Skeletal muscle satellite cell (primary cell): ENCODE results near the gene HSPB1.
"Not testable (repeated sequence)": the region's sequence is repeated elsewhere in the genome, so short reads cannot be mapped to it uniquely, and the experiment has no call there.

ENCODE experiments used
- H3K27me3 ChIP-seq: 2 replicates; pipeline ENCODE4 v1.7.0; 2013; ENCODE audit warnings: low read length; ENCODE audit not compliant: control insufficient read depth, insufficient read depth
- H3K36me3 ChIP-seq: 2 replicates; pipeline ENCODE4 v1.7.0; 2013; ENCODE audit warnings: mild to moderate bottlenecking, control low read depth, low read length; ENCODE audit not compliant: insufficient read depth
- H3K4me1 ChIP-seq: 2 replicates; pipeline ENCODE4 v1.7.0; 2013; ENCODE audit warnings: low read length; ENCODE audit not compliant: control insufficient read depth, insufficient read depth
- H3K4me2 ChIP-seq: 2 replicates; pipeline ENCODE4 v1.7.0; 2013; ENCODE audit warnings: mild to moderate bottlenecking, low read length
- H3K4me3 ChIP-seq: 2 replicates; pipeline ENCODE4 v1.7.0; 2013; ENCODE audit warnings: low read length
- H3K9ac ChIP-seq: 2 replicates; pipeline ENCODE4 v1.7.0; 2013; ENCODE audit warnings: mild to moderate bottlenecking, low read depth, low read length, moderate library complexity
- H3K9me3 ChIP-seq: replicated peaks from 2 replicates; pipeline ENCODE4 v1.7.0; 2013; ENCODE audit warnings: mild to moderate bottlenecking, control low read depth, low read length

HSPB1 gene

GRCh38 chr7:76327610-76328009 is 25.1 kb downstream of the HSPB1 start:
- peaks cover 61% of the 10 kb centered on the region for H3K36me3 ChIP-seq
- H3K9ac ChIP-seq: no peak overlapping the region
- no peak overlapping the region for H3K4me3 ChIP-seq
- no peak overlapping the region for H3K4me2 ChIP-seq
- peaks cover 18% of the 10 kb centered on the region for H3K4me1 ChIP-seq
- H3K9me3 ChIP-seq: no peaks in the 10 kb centered on the region
- no peaks in the 10 kb centered on the region for H3K27me3 ChIP-seq

GRCh38 chr7:76328389-76328788 is 25.9 kb downstream of the HSPB1 start:
- no peaks in the 10 kb centered on the region for H3K27me3 ChIP-seq
- no peaks in the 10 kb centered on the region for H3K9me3 ChIP-seq
- no peak overlapping the region for H3K4me2 ChIP-seq
- peaks cover 61% of the 10 kb centered on the region for H3K36me3 ChIP-seq
- no peak overlapping the region for H3K4me3 ChIP-seq
- no peak overlapping the region for H3K9ac ChIP-seq
- peaks cover 13% of the 10 kb centered on the region for H3K4me1 ChIP-seq

- no peak overlapping the region for H3K9ac ChIP-seq
- no peak overlapping the region for H3K4me3 ChIP-seq
- no peaks in the 10 kb centered on the region for H3K27me3 ChIP-seq
- no peak overlapping the region for H3K4me2 ChIP-seq
- peaks cover 68% of the 10 kb centered on the region for H3K36me3 ChIP-seq
- no peaks in the 10 kb centered on the region for H3K9me3 ChIP-seq
- peaks cover 18% of the 10 kb centered on the region for H3K4me1 ChIP-seq
These were observed 27.0 kb downstream of the HSPB1 start for GRCh38 chr7:76329479-76329878.

GRCh38 chr7:76330261-76330660 is 27.8 kb downstream of the HSPB1 start:
- Histone ChIP-seq H3K9ac (no peak overlapping the region), H3K36me3 (peaks cover 65% of the 10 kb centered on the region), H3K27me3 (no peaks in the 10 kb centered on the region), H3K4me3 (no peak overlapping the region), H3K4me1 (peaks cover 18% of the 10 kb centered on the region), H3K9me3 (no peaks in the 10 kb centered on the region), H3K4me2 (no peak overlapping the region)

GRCh38 chr7:76330673-76331072 is 28.2 kb downstream of the HSPB1 start:
- peaks cover 18% of the 10 kb centered on the region for H3K4me1 ChIP-seq
- H3K36me3 ChIP-seq: peaks cover 65% of the 10 kb centered on the region
- no peaks in the 10 kb centered on the region for H3K27me3 ChIP-seq
- no peak overlapping the region for H3K4me3 ChIP-seq
- H3K4me2 ChIP-seq: no peak overlapping the region
- no peaks in the 10 kb centered on the region for H3K9me3 ChIP-seq
- H3K9ac ChIP-seq: no peak overlapping the region

- Histone ChIP-seq H3K4me3 (no peak overlapping the region), H3K4me2 (no peak overlapping the region), H3K9me3 (no peaks in the 10 kb centered on the region), H3K9ac (no peak overlapping the region), H3K27me3 (no peaks in the 10 kb centered on the region), H3K4me1 (peaks cover 11% of the 10 kb centered on the region), H3K36me3 (peaks cover 63% of the 10 kb centered on the region)
These were observed 29.6 kb downstream of the HSPB1 start for GRCh38 chr7:76332078-76332477.

DNA sequence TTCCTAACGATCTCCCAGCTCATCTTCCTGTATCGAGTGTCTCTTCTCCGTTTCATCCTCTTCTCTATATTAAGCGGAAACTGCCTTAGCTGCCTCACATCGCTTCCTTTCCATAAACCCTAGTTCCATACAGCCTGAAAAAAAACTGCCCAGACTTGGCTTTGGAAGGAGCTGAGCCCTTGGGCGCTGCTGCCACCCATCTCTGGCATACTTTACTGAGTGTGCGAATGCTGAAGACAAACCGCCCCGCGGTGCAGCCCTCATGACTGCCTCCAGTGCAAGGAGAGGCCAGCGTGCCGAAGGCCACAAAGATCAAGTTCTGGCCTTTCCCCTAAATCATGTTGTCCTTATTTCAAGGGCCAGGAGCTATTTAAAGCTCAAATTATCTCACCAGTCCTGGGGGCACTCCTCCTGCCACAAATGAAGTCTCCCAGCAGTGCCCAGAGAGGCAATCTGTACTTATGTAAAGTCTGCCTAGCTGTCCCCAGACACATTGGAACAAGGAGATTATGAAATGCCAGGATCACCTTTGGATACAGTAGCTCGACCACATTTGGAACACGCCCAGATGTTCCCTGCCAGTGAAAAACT is 31.1 kb downstream of the HSPB1 start:
- Histone ChIP-seq H3K9me3 (no peaks in the 10 kb centered on the region), H3K4me3 (no peak overlapping the region), H3K4me2 (no peak overlapping the region), H3K36me3 (peaks cover 62% of the 10 kb centered on the region), H3K27me3 (no peaks in the 10 kb centered on the region), H3K9ac (no peak overlapping the region), H3K4me1 (peaks cover 16% of the 10 kb centered on the region)

GRCh38 chr7:76334320-76334967 is 32.0 kb downstream of the HSPB1 start:
- Histone ChIP-seq H3K36me3 (peaks cover 58% of the 10 kb centered on the region), H3K9me3 (no peaks in the 10 kb centered on the region), H3K9ac (no peak overlapping the region), H3K4me3 (no peak overlapping the region), H3K27me3 (no peaks in the 10 kb centered on the region), H3K4me2 (no peak overlapping the region), H3K4me1 (peaks cover 19% of the 10 kb centered on the region)

GRCh38 chr7:76335417-76335816 is 32.9 kb downstream of the HSPB1 start:
- not testable (repeated sequence) for H3K4me2 ChIP-seq, H3K9me3 ChIP-seq, H3K4me3 ChIP-seq, H3K9ac ChIP-seq, H3K27me3 ChIP-seq
- Histone ChIP-seq H3K36me3 (peaks cover 55% of the 10 kb centered on the region), H3K4me1 (peaks cover 25% of the 10 kb centered on the region)

DNA sequence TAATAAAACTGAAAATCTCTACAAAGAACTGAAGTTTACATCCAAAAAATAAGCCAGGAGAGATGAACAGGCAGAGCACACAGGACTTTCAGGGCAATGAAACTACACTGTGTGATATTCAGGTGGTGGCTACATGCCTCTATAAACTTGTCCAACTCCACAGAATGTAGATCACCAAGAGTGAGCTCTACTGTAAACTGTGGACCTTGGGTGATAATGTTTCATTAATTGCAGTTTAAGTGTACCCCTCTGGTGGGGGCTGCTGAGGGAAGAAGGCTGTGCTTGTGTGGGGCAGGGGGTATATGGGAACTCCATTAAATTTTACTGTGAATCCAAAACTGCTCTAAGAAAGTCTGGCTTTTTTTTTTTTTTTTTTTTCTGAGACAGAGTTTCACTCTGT is 33.6 kb downstream of the HSPB1 start:
- Histone ChIP-seq H3K4me3 (no peak overlapping the region), H3K4me2 (no peak overlapping the region), H3K4me1 (peaks cover 31% of the 10 kb centered on the region), H3K36me3 (peaks cover 55% of the 10 kb centered on the region), H3K9ac (no peak overlapping the region), H3K27me3 (no peaks in the 10 kb centered on the region), H3K9me3 (no peaks in the 10 kb centered on the region)

DNA sequence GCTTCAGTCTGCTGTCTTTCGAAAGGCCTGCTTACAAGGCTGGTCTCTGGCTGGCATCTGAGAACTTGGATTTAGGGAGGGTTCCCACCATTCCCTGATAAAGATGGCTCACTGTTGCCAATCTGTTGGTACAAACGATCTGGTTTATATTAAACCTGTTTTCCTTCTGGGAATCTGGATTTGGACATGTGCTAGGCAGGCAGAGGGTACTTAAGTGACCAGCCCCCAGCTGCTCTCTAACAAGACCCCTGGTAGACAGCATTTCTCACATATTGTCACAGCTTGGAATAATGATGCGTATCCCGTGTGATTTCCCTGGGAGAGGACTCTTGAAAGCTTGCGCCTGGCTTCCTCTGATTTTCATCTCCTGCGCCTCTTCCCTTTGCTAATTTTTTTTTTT is 34.7 kb downstream of the HSPB1 start:
- Histone ChIP-seq H3K4me2 (no peak overlapping the region), H3K9me3 (no peaks in the 10 kb centered on the region), H3K27me3 (no peaks in the 10 kb centered on the region), H3K4me1 (peaks cover 39% of the 10 kb centered on the region), H3K36me3 (peaks cover 58% of the 10 kb centered on the region), H3K4me3 (no peak overlapping the region), H3K9ac (no peak overlapping the region)
